HG03045 (cell line): Measurements from ENCODE around the gene NANOGP8.

Source experiments
- ATAC-seq: cut with Tn5 transposase; IDR thresholded peaks from one replicate; pipeline ENCODE4 v1.9.1; 2021; ENCODE audit warnings: mild to moderate bottlenecking, moderate library complexity; ENCODE audit not compliant: unreplicated experiment

NANOGP8 gene

DNA sequence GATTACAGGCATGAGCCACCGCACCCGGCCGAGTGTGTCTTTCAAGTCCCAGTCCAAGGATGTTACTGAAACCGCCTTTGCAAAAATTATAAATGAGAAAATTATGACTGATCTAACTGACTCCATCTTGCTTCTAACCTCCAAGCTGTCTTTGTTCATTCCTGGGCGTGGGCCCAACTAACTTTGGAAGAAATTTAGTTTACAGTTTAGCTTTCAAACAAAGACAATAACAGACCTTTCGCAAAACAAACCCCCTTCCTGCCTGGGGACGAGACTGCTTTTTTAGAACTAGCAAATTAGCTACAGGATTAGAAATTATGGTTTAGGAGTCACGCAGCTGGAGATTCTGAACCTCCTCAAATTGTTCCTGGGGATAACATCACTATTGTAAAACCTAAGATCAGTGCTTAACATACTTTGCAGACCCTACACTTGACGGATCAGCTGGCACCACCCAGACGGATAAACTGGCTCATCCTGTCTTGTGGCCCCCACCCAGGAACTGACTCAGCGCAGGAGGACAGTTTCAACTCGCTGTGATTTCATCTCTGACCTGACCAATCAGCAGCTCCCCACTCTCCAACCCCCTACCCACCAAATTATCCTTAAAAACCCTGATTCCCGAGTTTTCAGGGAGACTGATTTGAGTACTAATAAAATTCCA lies 23.8 kb downstream of the NANOGP8 start:
- no peak for ATAC-seq

DNA sequence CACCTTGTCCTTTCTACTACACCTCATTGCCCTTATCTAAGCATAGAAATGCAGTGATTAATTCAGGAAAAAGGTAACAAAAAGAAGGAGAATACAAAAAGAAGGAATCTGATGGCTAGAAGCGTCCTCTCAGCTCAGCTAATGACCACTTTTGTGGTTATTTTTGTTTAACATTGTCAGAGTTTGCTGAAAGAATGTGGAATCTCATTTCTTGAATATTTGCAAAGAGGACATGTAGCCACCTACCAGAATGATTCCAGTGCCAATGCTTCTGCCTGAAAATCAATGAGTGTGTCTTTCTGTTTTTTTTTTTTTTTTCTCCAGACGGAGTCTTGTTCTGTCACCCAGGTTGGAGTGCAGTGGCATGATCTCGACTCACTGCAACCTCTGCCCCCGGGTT lies 24.5 kb downstream of the NANOGP8 start:
- ATAC-seq, result no peak

GRCh38 chr15:35058534-35059054 lies 26.5 kb downstream of the NANOGP8 start:
- no peak for ATAC-seq

DNA sequence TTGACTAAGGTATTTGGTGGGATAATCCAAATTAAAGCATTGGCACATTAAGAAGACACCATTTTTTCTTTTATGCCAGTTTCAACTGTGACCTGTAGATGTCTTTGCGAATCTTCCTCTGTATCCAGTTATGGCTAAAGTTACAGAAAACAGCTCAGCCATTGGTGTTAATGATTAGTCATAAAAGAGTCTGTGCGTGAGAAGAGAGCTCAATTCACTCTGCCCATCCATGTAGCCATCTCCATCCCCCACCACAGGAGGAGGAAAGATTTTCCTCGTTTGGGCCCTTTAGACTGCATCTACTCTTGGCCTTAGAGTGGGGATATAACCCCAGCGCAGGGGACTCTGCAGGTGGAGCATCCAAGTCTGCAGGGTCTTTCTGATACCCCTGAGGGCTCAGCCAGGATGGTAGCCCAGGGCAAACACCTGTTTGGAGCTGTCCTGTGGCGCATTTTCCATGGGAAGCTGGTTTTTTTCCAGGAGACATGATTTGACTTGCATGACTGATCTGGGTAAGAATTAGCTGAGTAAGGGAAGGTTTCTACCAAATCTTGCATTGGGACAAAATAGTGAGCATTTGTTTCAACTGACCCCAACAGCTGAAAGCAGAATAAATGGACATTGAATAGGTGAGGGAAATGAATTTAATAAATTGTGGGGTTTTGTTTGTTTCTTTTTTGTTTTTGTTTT lies 29.5 kb downstream of the NANOGP8 start:
- no peak for ATAC-seq

DNA sequence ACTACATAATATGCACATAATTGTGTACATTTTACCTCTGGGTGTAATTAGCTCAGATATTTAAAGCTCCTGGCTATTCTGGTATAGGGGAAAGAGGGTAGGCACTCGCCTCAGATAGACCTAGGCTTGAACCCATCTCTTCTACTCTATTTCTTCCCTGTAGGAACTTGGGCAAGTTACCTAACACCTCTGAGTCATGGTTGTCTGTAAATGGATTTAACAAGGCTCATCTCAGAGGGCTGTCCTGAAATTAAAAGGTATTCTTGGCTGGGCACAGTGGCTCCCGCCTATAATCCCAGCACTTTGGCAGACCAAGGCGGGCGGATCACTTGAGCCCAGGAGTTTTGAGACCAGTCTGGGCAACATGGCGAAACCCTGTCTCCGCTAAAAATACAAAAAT lies 30.7 kb downstream of the NANOGP8 start:
- no peak for ATAC-seq

- ATAC-seq, result no peak
Observed at GRCh38 chr15:35047996-35048395, 37.1 kb downstream of the NANOGP8 start.

GRCh38 chr15:35047528-35047927 lies 37.6 kb downstream of the NANOGP8 start:
- ATAC-seq, result no peak

- ATAC-seq, result no peak
Observed at GRCh38 chr15:35043373-35044095, 41.6 kb downstream of the NANOGP8 start.

DNA sequence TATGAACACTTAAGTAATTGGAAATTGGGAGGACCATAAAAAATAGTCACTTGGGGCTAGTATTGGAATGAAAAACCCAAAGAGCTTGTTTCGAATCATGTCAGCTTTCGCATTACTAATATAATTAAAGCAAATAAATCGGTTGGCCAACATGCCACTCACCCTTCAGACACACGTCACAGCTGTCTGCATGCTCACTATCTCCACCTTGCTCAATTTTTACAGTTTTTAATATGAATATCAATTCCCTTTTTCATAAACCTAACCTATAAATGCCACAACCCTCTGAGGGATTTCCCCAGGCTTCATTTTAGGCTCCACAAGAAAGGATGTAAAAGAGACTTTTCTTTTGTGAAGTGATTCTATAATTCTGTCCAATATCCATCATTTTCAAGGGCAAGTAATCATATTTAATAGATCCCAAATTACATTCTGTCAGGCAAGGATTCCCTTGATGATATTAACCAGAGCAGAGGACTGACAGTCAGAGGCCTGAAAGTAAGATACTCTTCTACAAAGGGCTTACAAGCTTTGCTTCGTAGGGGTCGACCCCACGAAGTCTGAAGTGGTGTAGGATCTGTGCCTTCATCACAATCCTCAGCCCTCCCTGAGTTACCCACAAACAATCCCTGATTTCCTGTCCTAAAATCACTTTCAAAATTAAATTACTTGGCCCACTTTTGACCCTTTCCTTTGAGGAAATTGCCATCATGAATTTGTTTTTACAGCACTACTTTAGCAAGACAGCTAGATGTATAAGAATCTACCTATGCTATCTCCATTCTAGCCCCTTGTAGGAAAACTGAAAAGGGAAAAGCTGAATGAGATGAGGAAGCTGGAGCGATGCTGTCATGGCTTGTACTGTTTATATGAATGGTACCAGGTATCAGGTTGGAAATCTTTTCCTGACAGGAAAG lies 44.5 kb downstream of the NANOGP8 start:
- no peak for ATAC-seq

DNA sequence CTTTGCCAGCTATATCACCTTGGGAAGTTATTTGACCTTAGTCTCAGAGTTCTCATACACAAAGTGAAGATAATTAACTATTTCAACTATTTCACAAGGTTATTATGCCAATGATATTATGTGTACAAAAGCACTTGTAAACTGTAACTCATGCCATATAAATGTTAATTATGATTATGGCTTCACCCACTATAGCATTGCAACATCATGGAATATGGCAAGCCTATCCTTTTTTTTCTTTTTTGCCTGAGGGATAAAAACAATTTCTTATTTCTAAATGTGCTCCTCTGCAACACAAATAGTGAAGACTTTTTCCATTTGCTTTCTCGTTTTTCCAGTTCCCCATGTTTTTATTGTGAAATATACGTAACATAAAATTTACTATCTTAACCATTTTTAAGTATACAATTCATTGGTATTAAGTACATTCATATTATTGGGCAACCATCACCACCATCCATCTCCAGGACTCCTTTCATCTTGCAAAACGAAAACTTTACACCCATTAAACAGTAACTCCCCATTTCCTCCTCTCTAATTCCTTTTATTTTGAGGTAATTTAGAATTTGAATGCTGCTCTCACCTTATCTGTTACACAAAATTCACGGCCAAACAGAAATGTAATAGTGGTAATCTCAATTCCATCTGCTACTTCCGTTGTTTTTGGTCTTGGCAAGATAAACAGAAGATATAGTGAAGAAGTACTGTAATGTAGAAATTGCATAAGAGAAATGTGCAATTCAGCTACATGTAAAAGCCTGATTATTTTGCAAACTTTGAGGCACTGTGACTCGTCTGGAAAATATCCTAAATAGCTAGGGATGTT lies 46.3 kb downstream of the NANOGP8 start:
- no peak for ATAC-seq
